Measurements from ENCODE around the gene FAM219A.
"Not testable (repeated sequence)": the region's sequence is repeated elsewhere in the genome, so short reads cannot be mapped to it uniquely, and the experiment has no call there.

FAM219A gene

DNA sequence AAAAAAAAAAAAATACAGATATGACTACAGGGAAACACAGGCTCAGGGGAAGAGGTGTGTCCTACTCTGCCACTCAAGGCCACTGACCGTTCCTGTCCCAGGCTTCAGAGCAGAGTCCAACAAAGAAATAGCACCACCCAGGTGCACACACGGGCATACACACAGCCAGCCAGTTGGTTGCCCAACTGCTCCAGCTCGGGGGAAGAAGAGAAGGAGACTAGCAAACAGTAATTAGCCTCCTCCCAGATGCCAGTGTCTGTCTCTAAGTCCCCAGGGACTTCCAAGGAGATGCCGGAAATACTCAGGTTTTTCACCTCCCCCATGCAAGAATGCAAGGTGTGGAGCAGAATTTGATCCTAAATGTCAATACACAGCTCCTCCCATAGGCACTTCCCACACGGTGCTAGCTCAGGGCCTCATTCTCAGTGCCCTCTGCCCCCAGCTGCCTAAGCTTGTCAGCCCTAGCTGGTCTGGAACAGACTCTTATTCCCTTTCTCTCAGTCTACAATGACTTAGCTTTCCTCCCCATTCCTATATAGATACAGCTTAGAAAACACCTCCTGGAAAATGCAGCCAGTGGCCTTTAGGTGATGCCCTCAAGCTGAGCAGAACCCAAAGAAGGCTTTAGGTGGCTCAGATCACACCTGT is 83.3 kb downstream of the FAM219A start:
- no peak for DNase-seq

DNA sequence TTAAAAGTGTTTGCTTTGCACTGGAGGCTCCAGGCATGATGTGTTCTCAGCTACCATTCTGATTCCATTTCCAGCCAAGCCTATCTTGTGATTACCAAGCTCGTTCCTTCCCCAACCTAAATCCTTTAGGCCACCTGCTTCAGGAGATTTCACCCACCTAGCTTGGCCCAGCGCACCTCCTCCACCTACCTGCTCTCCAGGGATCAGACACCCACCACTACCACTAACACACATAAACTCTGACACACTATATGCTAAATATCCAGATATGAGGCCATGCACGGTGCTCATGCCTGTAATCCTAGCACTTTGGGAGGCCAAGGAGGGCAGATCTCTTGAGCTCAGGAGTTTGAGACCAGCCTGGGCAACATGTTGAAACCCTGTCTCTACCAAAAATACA is 84.0 kb downstream of the FAM219A start:
- DNase-seq = no peak

DNA sequence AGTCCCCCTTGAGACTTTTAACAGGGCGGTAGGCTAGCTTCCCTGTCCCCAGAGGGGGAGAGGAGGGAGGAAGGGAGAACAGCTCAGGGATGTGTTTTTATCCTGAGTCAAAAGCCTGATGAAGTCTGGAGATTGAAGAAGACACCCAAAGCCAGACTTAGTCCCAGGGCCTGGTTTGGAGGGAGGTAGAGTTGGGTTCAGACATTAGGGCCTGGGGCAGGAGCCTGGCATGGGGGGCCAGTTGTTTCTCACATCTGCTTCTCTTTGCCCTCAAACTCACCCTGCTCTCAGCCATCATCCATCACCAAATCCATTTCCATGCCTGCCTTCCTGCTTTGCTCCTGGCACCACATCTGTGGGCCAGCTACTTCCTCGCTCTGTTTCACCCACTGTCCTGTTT is 84.6 kb downstream of the FAM219A start:
- DNase-seq = no peak

DNA sequence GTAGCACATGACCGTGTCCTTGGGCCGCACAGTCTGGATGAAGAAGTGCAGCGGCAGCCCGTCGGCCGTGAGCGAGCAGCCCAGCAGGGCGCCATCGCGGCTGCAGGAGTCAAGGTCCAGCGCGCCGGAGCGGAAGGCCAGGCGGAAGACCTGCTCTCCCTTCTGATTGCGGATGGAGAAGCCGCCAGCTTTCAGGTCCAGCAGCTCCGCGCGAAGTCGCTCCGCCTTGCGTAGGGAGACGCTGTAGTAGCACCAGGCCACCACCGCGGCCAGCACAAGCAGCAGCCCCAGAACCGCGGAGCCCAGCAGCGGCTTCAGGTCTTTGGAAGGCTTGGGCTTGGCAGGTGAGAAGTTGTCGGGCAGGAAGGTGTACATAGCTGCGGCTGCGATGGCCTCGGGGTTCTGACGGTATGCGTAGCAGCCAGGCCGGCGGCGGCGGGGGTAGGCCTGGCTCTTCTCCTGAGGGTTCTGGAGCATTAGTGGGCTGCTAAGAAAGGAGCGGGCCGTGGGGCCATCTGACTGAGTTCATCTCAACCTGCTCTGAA is 85.8 kb downstream of the FAM219A start:
- DNase-seq = no peak

DNA sequence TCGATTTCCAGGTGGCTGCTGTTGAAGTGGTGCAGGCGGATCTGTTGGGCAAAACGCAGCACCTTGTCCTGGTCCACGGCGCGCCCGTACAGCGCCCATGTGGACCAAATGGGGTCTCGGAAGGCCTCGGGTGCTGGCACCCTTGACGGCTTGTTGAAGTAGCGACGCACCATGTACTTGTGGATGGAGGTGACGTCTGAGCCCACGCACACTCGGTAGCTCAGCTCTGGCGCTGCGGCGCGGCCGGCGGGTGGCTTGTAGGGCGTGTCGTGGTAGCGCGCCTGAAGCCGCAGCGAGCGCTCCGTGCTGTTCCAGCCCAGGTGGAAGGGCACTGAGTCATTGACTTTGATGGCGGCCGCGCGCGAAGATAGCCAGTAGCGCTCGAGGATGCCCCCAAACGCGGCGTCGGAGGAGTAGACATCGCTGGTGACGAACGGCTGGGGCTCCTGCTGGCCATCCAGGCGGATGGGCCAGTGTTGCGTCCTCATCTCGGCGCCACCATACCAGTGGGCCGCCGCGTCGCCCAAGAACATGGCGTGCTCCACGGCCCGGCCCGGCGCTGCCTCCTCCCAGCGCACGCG is 86.4 kb downstream of the FAM219A start:
- DNase-seq = no peak

DNA sequence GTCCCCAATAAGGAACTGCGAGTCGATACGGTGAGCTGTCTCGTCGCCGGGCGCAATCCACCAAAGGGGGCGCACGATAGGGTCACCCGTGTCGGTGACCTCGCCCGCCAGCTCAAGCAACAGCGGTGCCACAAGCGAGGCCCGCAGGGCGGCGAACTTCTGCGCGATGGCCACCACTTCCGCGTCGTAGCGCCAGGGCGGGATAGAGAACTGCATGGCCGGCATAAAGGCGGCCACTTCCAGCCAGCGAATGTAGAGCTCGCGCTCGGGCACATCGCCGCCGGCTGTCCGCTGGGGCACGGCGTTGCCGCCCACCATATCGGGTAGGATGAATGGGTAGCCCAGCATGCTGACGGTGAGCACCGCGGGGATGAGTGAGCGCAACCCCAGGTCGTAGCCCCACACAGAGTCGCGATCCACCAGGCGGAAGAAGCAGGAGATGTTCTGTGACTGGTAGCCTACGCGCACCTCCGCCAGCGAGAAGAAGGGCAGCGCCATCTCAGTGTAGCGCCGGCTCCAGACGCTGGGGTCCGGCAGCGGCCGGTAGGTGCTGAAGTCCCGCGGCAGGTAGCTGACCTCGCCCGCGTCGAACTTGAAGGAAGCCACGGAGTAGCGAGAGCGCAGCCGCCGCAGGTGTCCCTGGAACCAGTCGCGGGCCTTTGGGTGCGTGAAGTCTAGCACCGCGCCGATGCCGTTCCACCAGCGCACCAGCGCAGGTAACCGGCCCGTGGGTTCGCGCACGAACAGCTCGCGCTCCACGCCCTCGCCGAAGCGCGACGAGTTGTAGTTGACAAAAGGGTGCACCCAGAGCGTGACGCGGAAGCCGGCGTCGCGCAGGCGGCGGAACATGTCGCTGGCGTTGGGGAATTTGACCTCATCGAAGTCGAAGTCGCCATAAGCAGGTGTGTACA is 87.1 kb downstream of the FAM219A start:
- DNase-seq = no peak

DNA sequence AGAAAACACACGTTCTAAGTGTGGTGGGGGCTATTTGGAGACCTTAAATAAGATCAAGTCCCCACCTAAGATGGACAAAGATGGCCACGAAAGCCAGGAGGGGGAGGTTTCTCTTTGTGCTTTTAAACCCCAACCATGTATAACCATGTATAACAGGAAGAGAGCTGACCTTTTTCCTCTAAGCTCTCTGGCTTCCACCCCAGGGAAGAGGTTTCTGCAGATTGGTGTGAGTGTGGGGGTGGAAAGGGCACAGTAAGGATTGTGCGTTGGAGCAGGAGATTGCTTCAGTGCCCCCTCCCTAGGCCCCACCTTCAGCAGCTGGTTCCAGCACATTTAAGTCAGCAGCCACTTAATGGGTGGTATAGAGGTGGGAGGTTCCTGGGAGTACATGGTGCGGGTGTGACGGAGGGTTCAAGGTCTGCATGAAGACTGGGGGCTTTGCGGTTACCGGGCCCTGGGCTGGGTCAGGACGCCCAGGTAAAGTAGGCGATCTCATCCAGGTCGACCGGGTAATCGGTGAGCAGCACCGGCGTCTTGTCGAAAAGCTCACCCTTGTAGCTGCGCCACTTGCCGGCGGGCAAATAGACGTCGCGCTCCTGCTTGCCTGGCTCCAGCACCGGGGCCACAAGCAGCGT is 87.9 kb downstream of the FAM219A start:
- no peak for DNase-seq

DNA sequence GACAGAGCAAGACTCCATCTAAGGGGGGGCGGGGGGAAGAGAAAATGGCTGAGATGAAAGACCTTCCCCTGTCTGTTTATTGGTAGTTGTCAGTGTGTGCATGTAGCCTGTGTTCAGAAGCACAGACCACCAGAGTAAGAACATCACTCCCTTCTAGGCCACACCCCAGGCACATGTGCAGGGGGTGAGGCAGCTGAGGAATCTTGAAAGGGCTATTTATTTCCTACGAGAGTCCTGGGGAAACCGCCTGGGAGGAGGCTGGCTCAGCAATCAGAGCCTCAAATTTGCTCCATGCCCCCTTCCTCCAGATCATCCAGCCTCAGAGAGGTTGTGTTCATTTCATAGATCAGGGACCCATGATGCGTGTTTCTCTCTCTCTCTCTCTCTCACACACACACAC is 88.7 kb downstream of the FAM219A start:
- DNase-seq = no peak

DNA sequence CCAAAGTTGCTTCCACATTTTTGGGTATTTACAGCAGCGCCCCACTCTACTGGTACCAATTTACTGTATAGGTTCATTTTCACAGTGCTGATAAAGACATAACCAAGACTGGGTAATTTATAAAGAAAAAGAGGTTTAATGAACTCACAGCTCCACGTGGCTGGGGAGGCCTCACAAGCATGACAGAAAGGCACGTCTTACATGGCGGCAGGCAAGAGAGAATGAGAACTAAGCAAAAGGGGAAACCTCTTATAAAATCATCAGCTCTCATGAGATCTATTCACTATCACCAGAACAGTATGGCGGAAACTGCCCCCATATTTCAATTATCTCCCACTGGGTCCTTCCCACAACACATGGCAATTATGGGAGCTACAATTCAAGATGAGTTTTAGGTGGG is 89.6 kb downstream of the FAM219A start:
- DNase-seq = not testable (repeated sequence)

DNA sequence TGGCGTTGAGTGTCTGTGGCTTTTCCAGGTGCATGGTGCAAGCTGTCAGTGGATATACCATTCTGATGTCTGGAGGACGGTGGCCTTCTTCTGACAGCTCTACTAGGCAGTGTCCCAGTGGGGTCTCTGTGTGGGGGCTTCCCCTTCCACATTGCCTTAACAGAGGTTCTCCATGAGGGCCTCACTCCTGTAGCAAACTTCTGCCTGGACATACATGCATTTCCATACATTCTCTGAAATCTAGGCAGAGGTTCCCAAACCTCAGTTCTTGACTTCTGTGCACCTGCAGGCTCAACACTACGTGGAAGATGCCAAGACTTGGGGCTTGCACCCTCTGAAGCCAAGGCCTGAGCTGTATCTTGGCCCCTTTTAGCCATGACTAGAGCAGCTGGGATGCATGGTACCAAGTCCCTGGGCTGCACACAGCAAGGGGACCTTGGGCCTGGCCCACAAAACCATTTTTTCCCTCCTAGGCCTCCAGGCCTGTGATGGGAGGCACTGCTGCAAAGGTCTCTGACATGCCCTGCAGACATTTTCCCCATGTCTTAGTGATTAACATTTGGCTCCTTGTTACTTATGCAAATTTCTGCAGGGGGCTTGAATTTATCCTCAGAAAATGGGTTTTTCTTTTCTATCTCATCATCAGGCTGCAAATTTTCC is 90.5 kb downstream of the FAM219A start:
- not testable (repeated sequence) for DNase-seq

DNA sequence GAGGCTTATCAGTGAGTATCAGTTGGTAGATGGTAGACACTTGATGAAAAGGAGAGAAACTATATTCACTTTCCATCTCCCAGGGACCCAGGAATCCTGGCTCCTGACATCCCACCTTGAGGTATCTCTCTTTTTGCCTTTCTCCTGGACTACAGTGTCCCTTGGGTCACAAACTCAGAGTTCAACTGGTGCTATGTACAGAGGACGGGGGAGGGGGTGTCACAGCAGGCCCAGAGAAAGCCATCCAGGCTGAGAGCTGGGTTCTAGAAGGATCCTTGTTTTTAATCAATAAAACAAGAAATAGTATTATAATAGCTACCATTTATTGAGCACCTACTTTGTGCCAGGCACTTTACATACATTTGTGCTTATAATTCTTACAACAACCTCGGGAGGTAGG is 92.0 kb downstream of the FAM219A start:
- no peak for DNase-seq

DNA sequence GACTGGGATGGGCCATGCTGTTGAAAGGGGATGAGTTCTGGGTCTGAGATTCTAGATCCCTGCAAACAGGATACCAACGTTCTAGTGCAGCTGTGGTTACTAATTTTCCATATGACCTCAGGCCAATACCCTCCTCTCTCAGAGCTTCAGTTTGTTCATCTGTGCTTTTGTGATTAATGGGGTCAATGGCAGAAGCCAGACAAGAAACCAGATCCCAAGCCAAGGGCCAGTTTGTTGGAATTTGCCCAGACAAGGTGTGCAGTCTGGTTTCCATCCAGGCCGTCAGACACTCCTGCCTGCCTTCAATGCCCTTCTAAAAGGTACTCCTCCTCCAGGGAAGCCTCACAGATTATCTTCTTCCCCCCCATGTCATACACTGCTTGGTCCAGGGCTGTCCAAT is 93.1 kb downstream of the FAM219A start:
- DNase-seq = no peak

DNA sequence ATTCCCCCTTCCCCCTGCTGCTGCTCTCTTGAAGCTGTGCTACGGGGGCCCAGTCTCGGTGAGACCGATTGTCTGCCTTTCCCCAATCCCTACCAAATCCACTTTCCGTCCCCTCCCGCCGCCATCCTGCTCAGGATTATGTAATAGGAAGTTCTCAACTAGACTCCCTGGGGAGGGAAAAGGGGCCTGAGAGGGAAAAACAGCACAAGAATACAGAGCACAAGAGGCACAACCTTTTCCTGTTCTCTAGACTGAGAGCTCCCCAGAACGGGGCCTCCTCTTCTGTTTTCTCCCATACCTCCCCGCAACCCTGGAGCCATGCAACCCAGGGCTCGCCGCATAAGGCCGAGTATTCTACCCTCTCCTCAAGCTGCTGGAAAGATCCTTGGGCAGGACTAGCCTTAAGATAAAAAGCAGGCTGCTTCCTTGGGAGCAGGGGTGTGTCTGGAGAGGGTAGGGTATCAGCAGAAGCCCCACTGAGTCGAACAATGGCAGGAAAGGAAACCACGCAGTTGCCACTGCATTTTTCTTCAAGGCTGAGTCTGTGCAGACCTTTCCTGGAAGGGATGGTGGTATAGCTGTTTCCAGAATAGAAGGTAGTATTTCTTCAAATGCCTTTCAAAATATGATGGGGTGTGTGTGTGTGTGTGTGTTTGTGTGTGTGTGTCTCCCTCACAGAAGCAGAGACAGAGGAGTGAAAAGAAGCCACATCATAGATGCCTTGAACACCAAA is 94.6 kb downstream of the FAM219A start:
- DNase-seq = no peak

DNA sequence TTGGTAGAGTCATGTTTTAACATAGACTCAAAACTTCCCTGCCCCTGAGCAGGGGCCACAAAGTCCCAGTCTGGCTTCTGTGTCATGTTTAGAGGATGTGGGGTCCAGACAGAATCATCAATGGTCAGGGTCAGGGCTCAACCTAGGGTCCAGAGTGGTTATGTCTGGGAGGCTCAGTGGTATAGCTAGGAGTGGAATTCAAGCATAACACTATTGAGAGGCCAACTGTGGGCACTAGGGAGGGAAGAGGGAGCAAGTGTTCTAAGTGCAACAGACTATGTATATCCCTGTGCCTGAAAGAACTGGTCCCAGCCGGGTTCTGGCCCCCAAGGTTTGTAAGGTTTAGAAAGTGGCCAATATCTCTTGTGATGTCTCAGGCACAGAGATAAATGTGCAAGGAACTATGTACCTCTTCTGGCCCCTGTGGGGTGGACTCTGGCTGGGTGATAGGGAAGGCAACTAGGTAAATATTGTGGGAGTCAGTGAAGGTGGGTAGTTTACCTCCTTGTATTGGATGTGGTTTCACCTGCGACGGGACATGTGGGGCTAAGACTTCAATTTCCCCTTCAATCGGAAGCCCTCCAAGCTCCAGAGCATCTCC is 95.7 kb downstream of the FAM219A start:
- no peak for DNase-seq

DNA sequence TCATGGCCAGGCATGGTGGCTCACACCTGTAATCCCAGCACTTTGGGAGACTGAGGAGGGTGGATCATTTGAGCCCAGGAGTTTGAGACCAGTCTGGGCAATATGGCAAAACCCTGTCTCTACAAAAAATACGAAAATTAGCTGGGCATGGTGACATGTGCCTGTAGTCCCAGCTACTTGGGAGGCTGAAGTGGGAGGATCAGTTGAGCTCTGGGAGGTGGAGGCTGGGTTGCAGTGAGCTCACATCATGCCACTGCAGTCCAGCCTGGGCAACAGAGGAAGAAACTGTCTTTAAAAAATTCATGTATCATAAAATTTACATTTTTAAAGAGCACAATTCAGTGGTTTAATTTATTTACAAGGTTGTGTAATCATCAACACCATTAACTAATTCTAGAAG is 105.4 kb downstream of the FAM219A start:
- DNase-seq = not testable (repeated sequence)

DNA sequence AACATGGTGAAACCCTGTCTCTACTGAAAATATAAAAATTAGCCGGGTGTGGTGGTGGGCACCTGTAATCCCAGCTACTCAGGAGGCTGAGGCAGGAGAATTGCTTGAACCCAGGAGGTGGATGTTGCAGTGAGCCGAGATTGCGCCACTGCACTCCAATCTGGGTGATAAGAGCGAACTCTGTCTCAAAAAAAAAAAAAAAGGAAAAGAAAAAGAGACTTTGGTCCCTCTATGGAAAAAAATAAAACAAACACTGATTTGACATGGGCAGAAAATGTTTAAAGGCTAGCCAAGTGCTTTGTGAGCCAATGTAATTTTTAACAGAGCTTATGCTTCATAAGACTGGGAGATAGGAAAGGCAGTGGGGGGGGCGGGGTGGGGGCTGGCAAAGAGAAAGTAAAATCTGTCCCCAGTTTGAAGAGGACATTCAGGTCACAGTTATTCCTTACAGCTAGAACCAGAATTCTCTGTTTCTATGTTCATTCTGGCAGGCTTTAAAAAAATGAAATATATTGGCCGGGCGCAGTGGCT is 106.2 kb downstream of the FAM219A start:
- not testable (repeated sequence) for DNase-seq

DNA sequence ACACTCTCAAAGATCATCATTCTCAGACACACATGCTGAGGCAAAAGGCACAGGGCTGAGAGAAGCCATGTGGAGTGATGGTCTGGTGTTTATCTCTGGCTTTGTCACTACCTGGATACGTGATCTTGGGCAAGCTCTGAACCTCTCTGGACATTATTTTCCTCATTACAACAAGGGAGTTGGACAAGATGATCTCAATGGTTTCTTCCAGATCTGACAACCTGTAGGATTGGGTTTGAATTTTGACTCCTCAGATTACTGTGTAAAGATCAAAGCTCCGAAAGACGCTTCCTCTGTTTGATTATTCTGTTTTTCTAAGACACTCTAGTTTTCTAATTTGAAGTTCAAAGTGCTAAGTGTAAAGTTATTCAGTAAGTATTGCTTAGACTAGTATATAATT is 109.0 kb downstream of the FAM219A start:
- no peak for DNase-seq

All from cerebellar nuclear complex (tissue), 1 donor.